Measurements from ENCODE around the gene TXNRD2.

TXNRD2 gene

DNA sequence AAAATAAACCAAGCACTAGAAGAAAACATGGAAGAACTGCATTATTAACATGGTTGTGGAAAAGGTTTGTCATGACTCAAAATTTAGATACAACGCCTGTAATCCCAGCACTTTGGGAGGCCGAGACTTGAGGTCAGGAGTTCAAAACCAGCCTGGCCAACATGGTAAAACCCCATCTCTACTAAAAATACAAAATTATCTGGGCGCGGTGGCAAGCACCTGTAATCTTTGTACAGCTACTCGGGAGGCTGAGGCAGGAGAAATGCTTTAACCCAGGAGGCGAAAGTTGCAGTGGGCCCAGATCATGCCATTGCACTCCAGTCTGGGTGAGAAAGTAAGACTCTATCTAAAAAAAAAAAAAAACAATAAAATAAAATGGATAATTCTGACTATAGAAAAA, 110.6 kb downstream of the TXNRD2 start:
- TF ChIP-seq, protein P1, sequence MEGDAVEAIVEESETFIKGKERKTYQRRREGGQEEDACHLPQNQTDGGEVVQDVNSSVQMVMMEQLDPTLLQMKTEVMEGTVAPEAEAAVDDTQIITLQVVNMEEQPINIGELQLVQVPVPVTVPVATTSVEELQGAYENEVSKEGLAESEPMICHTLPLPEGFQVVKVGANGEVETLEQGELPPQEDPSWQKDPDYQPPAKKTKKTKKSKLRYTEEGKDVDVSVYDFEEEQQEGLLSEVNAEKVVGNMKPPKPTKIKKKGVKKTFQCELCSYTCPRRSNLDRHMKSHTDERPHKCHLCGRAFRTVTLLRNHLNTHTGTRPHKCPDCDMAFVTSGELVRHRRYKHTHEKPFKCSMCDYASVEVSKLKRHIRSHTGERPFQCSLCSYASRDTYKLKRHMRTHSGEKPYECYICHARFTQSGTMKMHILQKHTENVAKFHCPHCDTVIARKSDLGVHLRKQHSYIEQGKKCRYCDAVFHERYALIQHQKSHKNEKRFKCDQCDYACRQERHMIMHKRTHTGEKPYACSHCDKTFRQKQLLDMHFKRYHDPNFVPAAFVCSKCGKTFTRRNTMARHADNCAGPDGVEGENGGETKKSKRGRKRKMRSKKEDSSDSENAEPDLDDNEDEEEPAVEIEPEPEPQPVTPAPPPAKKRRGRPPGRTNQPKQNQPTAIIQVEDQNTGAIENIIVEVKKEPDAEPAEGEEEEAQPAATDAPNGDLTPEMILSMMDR (IDR thresholded peaks at IDR 0.05): no peak

DNA sequence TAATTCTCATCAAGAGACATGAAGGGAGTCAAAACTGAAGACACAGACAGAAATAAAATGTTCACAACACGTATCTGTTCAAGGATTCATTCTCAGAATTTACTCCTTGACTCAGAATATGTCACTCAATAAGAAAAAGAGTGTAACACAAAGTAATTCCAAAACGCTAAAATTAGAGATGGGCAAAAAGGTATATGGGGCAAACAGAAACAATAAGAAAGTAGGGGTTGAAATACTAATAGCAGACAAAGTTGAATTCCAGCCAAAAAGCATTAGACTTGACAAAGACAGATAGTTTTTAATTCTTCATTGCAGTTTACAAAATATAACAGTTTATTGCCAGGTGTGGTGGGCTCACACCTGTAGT, 113.6 kb downstream of the TXNRD2 start:
- TF ChIP-seq, protein P1 (IDR thresholded peaks at IDR 0.05): no peak

DNA sequence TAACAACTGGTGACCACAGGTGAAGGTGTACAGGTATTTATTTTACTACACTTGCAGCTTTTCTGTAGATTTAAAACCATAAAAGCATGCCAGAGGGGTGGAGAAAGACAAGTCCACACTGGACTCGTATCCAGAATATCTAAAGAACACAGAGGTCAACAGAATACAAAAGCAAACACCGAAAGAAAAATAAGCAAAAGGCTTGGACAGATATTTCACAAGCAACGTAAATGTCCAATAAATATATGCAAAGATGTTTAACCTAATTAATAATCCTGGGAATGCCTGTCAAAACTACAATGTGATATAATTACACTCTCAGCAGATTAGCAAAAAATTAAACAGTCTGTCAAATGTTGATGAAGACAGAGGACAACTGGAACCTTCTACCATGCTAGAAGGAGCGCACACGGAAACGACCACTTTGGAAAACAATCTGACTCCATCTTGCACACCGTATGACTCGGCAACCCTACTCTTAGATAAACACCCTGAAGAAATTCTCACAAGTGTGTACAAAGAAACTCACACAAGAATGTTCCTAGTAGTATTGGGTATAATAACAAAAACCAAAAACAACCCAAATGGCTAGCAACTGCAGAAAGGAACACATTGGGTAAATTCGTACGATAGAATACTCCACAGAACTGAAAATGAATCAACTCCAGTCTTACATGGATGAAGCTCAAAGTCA, 114.1 kb downstream of the TXNRD2 start:
- TF ChIP-seq, protein P1 (IDR thresholded peaks at IDR 0.05): no peak

DNA sequence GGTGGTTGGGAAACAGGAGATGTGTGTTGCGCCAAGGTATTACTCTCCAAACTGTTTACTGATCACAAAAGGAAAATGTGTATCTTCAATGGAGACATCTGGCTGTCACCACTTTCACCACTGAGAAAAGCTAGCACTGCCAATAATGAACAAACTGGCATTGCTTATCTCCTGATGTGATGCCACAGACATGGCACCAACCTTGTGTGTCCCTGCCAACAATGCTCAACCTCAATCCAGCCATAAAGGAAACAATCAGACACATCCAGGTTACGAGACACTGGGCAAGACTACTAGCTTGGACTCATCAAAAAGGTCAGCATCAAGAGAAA, 115.0 kb downstream of the TXNRD2 start:
- TF ChIP-seq, protein P1 (IDR thresholded peaks at IDR 0.05): no peak

DNA sequence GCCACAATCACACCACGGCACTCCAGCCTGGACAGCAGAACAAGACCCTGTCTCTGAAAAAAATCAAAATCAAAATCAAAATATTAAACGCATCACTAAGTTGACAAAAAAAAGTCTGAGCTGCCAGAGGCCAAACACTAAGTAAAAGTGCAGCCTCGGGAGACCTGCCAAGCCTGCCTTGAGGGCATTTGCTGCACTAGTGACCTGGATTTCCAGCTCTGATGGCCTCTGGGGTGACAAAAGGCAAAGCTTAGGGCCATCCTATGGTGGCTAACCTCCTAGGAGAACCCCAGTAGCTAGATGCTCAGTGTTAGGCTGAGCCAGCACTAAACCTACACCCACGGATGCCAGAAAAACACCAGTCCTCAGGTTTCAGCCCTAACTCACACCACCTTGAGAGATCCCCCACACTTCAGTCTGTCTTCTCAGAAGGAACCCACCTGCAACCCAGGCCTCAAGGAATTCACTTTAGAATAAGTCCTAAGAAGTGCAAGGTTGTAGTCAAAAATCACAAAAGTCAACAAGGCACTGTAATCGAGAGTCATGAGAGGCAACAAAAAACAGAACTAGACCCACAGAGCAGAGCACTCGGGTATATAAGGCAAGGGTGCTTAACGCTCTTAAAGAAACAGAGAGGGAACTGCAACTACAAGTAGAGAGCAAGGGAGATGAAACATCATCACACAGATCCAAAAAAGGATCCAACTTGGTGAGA, 115.6 kb downstream of the TXNRD2 start:
- TF ChIP-seq, protein P1 (IDR thresholded peaks at IDR 0.05): no peak
